Stimulated activated CD8-positive, alpha-beta memory T cell treated with anti-CD3 and anti-CD28 coated beads, Interleukin-7, amount 100 ng/mL, for 48 hours (primary cell): ENCODE measurements around the gene MAGI2.

Experiments
- DNase-seq, 2 donors: peaks; one replicate each; pipeline ENCODE4 v3.0.0-alpha.2; 2020; ENCODE audit warnings: low read depth in 1 of 2; ENCODE audit errors: extremely low read depth in 1 of 2

Gene MAGI2

DNA sequence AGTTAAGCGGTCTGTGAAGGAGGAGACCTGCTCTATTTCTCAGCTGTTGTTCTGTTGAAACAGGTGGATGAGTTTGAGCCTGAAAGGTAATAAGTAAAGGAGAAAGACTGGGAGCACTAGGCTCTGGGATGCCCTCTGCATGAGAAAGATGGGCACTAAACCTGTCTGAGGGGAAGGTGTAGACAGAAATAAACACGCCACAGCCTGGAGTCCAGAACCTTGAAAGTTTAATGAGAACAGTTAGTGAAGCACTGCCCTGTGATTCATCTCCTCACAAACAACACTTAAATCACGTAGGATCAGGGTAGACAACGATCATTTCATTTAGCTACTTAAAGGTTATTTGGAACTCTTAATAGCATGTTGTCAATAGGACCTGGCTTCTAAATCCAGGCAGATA, 1461.8 kb downstream of the MAGI2 start:
- no peak for DNase-seq

DNA sequence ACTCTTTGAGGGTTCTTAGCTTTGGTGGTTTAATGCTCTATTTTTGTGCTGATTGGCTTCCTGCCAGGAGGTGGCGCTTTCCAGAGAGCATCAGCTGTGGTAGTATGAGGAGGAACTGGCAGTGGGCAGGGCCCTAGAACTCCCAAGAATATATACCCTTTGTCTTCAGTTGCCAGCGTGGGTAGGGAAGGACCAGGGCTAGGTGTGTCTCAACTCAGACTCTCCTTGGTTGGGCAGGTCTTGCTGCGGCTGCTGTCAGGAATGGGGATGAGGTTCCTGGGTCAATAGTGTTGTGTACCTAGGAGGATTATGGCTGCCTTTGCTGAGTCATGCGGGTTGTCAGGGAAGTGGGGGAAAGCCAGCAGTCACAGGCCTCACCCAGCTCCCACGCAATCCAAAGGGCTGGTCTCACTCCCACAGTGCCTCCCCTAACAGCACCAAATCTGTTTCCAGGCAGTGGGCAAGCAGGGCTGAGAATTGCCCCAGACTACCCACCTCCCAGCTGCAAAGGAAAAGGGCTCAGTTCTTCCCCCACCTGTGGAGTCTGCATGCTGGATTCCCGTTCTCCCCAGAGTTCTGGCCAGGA, 1463.4 kb downstream of the MAGI2 start:
- no peak for DNase-seq

GRCh38 chr7:77985974-77986339, 1467.5 kb downstream of the MAGI2 start:
- DNase-seq = no peak

GRCh38 chr7:77985232-77985973, 1468.1 kb downstream of the MAGI2 start:
- no peak for DNase-seq

GRCh38 chr7:77983973-77984372, 1469.5 kb downstream of the MAGI2 start:
- DNase-seq = no peak

- DNase-seq = no peak
Measured at GRCh38 chr7:77982926-77983550, 1470.4 kb downstream of the MAGI2 start.

- no peak for DNase-seq
Measured at GRCh38 chr7:77980087-77980713, 1473.3 kb downstream of the MAGI2 start.

GRCh38 chr7:77979219-77979618, 1474.2 kb downstream of the MAGI2 start:
- DNase-seq = no peak

- DNase-seq = no peak
Measured at GRCh38 chr7:77975672-77976480, 1477.6 kb downstream of the MAGI2 start.

- DNase-seq = no peak
Measured at GRCh38 chr7:77971726-77972125, 1481.7 kb downstream of the MAGI2 start.

- no peak for DNase-seq
Measured at GRCh38 chr7:77967429-77967828, 1486.0 kb downstream of the MAGI2 start.
